Activated T-cell treated with anti-CD3 and anti-CD28 coated beads for 48 hours (primary cell): Measurements from ENCODE around the gene PRAMEF8.
"Not testable (repeated sequence)": the region's sequence is repeated elsewhere in the genome, so short reads cannot be mapped to it uniquely, and the experiment has no call there.

ENCODE experiments used
- DNase-seq: peaks from one replicate; pipeline ENCODE4 v3.0.0-alpha.2; 2020; ENCODE audit warnings: low read depth

Gene PRAMEF8

DNA sequence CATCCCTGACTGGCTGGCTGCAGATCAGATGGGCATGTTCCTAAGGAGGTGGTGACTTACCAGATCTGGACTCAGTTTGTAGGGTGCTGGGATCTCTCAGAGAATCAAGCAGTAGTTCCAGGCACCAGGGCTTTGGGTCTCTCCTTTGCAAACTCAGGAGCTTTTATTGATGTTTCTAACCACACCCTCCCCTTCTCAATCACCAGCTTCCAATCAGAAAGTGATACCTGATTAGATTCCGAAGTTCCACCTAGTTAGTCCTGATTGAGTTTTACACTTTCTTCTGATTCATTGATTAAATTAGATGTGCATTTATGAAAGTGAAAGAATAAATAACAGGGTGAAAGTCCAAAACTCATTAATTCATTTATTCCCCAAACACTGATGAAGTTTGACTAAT is at the start of gene PRAMEF8:
Gene PRAMEF8, minus strand, starts transcription at position 101 of the 400 bp plus-strand sequence. CDS start 1,046 bp downstream, outside the sequence.
- not testable (repeated sequence) for DNase-seq

DNA sequence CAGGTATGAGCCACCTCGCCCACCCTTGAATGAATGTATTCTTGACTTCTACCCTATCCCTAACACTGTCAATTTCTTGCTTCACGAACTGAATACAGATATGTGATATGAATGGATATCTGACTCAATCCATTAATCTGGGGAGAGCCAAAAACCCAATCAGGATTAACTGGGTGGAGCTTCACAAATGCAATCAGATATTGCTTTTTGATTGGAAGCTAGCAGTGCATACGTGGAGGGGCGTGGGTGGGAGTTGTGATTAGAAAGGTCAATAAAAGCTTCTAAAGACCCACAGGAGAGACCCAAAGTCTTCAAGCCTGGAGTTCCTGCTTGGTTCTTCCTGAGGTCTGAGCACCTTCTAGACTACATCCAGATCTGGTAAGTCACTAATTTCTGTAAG is 30.3 kb upstream of the PRAMEF8 start, which contains the start of gene PRAMEF15:
Gene PRAMEF15, plus strand, starts transcription at position 301 of the 400 bp plus-strand sequence. CDS start 2,827 bp downstream, outside the sequence.
- DNase-seq, result not testable (repeated sequence)

DNA sequence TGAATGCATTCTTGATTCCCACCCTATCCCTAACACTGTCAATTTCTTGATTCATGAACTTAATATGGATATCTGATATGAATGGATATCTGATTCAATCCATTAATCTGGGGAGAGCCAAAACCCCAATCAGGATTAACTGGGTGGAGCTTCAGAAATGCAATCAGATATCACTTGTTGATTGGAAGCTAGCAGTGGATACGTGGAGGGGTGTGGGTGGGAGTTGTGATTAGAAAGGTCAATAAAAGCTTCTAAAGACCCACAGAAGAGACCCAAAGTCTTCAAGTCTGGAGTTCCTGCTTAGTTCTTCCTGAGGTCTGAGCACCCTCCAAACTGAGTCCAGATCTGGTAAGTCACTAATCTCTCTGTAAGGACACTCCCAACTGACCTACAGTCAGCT is 18.3 kb upstream of the PRAMEF8 start, which contains the start of gene PRAMEF33:
Gene PRAMEF33, plus strand, starts transcription at position 301 of the 400 bp plus-strand sequence. CDS start 2,416 bp downstream, outside the sequence.
- not testable (repeated sequence) for DNase-seq

DNA sequence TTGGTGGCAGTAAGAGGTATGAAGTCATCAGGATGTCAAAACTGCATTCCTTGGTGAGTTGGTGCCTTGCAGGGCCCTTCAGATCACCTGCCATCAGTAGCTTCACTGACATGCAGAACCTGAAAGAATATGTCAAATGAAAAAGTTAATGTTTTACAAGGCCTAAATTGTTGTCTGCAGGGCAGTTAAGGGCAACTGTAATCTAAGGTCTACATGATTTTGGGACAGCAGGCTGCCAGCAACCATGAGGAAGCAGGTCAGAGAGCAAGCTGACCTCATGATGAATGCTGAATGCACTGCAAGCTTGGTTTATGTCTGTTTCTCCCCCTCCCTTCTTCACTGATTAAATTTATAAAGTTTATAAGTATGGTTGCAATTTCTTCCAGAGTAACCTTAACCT is 17.3 kb upstream of the PRAMEF8 start:
- not testable (repeated sequence) for DNase-seq

DNA sequence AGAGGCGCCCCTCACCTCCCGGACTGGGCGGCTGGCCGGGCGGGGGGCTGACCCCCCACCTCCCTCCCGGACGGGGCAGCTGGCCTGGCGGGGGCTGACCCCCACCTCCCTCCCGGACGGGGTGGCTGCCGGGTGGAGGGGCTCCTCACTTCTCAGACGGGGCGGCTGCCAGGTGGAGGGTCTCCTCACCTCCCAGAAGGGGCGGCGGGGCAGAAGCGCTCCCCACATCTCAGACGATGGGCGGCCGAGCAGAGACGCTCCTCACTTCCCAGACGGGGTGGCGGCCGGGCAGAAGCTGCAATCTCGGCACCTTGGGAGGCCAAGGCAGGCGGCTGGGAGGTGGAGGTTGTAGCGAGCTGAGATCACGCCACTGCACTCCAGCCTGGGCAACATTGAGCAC is 13.8 kb upstream of the PRAMEF8 start:
- not testable (repeated sequence) for DNase-seq

DNA sequence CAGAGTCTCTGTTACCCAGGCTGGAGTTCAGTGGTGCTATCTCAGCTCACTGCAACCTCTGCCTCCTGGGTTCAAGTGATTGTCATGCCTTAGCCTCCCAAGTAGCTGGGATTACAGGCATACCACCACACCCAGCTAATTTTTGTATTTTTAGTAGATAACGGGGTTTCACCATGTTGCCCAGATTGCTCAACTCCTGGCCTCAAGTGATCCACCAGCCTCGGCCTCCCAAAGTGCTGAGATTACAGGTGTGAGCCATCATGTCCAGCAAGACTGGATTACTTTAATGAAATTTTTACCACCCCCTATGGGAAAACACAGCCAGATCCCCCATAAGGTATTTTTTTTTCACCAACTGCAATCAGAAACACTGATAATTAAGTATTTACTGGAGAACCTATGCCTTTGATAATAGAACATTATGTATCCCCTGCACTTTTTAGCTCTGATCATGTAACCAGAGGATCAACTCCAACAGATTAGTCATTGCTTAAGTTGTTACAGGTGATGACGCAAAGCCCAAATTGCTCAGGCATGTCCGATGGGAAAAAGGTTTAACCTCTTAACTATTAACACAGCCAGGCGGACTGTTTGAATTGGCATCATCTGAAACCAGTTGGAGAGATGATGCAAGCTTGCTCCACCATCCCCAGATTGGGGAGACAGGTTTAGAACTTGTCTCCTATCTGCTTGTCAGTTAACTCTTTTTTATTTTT is 12.4 kb upstream of the PRAMEF8 start:
- DNase-seq, result not testable (repeated sequence)

DNA sequence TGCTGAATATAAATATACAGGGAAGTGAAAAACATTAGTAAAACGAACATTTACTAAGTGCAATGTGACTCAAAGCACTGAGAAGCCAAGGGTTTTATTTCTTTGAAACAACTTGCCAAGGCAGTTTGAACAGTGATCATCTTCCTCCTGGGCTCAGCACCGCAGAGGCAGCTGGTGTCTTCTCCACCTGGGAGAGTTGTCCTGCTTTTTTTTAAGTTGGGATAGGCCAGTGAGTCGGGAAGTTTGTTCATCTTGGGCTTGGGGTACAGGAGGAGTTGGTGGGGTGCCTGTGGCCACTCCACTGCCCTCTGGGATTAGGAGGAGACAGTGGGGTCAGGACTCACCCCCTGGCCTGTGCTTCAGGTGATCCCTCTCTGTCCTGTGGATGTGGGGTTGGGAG is 4.1 kb upstream of the PRAMEF8 start:
- not testable (repeated sequence) for DNase-seq

DNA sequence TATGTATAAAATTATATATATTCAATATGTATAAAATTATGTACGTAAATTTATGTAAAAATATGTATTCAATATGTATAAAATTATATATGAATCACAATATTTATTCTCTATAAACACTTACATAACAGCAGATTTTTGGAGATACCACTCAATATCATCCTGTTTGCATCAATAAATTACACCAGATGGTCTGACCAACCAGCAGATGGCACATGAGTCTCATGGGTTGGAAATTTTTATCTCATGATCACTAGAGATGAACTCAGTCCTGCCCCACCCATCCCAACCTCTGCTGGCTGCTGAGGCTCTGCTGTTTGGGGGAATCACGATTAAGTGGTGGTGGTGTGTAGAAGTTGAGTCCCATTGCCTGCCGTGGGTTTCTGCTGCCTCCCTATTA is 5.3 kb downstream of the PRAMEF8 start:
- DNase-seq, result not testable (repeated sequence)

DNA sequence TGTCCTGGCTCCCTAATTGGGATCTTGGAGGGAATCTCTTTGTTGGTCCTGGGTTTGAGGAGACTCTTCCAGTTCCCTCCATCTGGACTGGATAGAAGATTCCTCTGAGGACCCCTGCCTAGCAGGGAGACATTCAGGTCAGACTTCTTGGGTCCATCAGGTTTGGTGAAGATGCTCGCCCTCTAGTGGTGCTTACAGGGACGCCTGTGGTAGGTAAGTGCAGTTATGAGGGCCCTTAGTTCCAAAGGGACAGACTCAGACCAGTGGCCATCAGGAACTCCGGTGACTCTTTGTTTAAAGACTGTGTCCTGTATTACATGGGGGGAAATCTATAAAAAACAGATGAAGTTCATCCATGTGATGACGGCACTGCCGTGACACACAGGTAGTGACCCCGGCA is 7.9 kb downstream of the PRAMEF8 start:
- DNase-seq, result not testable (repeated sequence)

DNA sequence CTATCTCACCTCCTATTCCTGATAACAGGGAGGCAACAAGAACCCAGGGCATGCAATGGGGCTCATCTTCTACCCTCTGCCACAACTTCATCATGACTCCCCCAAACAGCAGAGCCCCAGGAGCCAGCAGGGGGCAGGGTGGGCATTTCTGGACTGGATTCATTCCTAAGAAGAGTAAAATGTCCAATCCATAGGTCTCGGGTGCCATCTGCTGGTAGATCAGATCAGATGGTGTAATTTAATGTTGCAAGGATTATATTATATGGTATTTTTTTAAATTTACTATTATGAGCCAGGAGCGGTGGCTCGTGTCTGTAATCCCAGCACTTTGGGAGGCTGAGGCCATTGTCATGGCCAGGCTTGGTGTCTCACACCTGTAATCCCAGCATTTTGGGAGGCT is 19.8 kb downstream of the PRAMEF8 start:
- DNase-seq, result not testable (repeated sequence)

DNA sequence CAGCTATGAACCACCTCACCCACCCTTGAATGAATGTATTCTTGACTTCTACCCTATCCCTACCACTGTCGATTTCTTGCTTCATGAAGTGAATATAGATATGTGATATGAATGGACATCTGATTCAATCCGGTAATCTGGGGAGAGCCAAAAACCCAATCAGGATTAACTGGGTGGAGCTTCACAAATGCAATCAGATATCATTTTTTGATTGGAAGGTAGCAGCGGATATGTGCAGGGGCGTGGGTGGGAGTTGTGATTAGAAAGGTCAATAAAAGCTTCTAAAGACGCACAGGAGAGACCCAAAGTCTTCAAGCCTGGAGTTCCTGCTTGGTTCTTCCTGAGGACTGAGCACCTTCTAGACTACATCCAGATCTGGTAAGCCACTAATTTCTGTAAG is 31.0 kb downstream of the PRAMEF8 start, which contains the start of gene PRAMEF5:
Gene PRAMEF5, plus strand, starts transcription at position 301 of the 400 bp plus-strand sequence. CDS start 5,071 bp downstream, outside the sequence.
- DNase-seq, result not testable (repeated sequence)

DNA sequence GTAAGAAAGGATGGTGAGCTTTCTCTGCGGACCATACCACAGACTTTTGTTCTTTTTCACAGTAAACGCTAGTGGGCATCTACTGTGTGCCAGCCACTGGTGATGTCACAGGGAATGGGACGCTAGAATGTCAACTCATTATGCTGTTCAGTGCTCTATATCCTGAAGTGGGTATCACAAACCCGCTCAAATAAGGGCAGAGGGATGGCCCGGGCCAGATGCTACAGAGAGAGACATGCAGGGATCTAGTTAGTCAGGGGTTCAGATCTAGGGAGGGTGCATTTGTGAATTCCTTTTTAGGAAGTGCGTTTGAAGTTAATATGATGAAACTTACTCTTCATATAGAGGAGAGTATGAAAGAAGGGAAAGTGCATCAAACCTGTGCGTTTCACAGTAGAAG is 37.8 kb downstream of the PRAMEF8 start:
- DNase-seq, result not testable (repeated sequence)

DNA sequence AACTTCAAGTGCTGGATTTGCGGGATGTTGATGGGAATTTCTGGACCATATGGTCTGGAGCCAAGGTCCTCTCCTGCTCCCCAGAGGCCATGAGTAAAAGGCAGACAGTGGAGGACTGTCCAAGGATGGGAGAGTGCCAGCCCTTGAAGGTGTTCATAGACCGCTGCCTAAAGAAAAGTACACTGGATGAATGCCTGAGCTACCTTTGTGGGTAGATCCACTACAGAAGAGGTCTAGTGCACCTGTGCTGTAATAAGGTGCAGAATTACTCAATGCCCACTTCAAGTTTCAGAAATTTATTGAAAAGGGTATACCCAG is 38.4 kb downstream of the PRAMEF8 start:
- DNase-seq, result not testable (repeated sequence)

DNA sequence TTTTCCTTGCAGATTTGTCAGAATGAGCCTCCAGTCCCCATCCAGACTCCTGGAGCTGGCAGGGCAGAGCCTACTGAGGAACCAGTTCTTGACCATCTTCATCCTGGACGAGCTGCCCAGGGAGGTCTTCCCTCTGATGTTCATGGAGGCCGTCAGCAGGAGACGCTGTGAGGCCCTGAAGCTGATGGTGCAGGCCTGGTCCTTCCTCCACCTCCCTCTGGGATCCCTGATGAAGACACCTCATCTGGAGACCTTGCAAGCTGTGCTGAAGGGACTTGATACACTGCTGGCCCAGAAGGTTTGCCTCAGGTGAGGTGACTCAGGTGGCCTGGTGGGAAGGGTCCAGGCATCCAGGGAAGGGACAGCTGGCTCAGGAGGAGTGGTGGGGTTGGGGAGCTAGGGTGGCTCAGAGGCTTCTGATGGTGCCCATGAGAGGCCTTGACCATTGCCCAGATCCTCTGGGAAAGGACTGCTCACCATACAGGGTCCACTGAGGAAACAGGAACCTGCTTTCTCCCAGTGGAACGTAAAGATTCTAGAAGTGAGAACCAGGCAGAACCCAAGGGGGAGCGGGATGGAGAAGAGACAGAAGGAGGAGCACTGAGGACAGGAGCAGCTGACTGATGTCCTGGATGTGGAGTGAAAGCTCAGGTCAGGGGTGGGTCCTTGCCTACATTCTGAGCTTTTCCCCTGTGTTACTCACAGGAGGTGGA is 38.9 kb downstream of the PRAMEF8 start:
- DNase-seq, result not testable (repeated sequence)

DNA sequence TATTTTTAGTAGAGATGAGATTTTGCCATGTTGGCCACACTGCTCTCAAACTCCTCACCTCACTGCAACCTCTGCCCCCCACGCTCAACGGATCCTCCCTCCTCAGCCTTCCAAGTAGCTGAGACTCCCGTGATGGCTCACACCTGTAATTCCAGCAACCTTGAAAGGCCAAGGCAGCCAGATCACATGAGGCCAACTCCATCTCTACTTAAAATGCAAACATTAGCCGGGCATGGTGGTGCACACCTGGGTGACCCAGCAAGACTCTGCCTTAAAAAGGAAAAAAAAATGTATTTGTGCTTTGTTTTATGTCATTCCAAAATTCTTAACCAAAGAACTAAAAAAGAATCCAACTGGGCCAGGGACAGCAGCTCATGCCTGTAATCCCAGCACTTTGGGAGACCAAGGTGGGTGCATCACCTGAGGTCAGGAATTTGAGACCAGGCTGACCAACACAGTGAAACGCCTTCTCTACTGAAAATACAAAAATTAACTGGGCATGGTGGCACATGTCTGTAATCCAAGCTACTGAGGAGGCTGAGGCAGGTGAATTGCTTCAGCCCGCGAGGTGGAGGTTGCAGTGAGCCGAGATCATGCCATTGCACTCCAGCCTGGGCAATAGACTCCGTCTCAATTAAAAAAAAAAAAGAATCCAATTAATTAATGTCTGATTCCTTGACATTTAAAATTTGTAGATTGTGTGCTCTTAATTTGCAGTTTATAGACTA is 41.2 kb downstream of the PRAMEF8 start:
- not testable (repeated sequence) for DNase-seq

DNA sequence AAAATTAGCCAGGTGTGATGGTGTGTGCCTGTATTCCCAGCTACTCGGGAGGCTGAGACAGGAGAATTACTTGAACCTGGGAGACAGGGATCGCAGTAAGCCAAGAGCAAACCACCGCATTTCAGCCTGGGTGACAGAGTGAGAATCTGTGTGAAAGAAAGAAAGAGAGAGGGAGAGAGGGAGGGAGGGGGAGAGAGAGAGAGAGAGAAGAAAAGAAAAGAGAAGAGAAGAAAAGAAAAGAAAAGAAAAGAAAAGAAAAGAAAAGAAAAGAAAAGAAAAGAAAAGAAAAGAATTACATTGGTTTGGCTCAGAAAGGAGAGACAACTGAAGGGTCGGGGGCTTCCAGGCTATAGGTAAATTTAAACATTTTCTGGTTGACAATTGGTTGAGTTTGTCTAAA is 45.3 kb downstream of the PRAMEF8 start:
- DNase-seq, result not testable (repeated sequence)

DNA sequence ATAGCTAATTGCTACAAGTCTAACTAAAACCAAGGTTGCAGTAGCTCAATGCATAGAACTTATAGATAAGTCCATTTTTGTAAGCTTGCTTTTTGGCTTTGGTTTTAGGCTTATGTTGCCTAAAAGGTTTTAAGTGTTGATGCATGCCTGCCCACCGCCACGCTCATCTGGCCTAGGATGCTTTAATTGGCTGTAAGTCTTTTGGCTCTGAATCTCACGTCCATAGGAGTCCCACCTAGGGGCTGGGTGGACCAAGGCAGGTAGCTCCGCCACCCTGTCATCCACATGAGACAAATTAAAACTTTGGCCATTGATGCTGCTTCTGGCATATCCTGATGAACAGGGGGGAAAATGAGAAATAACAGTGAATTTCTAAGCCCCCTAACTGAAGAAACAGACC is 47.4 kb downstream of the PRAMEF8 start:
- DNase-seq, result not testable (repeated sequence)

DNA sequence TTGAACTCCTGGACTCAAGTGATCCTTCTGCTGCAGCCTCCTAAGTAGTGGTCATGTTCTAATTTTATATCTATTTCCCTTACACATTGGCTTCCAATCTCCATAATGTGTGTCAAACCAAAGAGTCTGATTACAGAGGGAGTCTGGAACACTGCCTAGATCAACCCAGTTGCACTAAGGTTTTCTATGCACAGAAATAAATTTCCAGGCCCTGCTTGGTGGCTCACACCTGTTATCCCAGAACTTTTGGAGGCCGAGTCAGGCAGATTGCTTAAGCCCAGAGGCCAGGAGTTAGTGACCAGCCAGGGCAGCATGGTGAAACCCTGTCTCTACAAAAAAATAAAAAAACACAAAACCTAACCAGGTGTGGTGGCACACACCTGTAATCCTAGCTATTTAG is 50.9 kb downstream of the PRAMEF8 start:
- not testable (repeated sequence) for DNase-seq

DNA sequence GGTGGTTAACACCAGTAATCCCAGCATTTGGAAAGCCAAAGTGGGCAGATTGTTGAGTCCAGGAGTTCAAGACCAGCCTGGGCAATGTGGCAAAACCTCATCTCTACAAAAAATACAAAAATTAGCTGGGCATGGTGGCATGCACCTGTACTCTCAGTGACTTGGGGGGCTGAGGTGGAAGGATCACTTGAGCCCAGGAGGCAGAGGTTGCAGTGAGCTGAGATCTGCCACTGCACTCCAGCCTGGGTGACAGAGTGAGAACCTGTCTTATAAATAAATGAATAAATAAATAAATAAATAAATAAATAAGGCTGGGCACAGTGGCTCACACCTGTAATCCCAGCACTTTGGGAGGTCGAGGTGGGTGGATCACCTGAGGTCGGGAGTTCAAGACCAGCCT is 52.9 kb downstream of the PRAMEF8 start:
- DNase-seq, result not testable (repeated sequence)
